ENCODE data around the gene PCDHA9.
"Not testable (repeated sequence)": the region's sequence is repeated elsewhere in the genome, so short reads cannot be mapped to it uniquely, and the experiment has no call there.

Gene PCDHA9

DNA sequence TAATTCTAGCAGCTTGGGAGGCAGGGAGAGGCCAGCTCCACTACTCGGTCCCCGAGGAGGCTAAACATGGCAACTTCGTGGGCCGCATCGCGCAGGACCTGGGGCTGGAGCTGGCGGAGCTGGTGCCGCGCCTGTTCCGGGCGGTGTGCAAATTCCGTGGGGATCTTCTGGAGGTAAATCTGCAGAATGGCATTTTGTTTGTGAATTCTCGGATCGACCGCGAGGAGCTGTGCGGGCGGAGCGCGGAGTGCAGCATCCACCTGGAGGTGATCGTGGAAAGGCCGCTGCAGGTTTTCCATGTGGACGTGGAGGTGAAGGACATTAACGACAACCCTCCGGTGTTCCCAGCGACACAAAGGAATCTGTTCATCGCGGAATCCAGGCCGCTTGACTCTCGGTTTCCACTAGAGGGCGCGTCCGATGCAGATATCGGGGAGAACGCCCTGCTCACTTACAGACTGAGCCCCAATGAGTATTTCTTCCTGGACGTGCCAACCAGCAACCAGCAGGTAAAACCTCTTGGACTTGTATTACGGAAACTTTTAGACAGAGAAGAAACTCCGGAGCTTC is 13.7 kb upstream of the PCDHA9 start:
- not testable (repeated sequence) for DNase-seq

DNA sequence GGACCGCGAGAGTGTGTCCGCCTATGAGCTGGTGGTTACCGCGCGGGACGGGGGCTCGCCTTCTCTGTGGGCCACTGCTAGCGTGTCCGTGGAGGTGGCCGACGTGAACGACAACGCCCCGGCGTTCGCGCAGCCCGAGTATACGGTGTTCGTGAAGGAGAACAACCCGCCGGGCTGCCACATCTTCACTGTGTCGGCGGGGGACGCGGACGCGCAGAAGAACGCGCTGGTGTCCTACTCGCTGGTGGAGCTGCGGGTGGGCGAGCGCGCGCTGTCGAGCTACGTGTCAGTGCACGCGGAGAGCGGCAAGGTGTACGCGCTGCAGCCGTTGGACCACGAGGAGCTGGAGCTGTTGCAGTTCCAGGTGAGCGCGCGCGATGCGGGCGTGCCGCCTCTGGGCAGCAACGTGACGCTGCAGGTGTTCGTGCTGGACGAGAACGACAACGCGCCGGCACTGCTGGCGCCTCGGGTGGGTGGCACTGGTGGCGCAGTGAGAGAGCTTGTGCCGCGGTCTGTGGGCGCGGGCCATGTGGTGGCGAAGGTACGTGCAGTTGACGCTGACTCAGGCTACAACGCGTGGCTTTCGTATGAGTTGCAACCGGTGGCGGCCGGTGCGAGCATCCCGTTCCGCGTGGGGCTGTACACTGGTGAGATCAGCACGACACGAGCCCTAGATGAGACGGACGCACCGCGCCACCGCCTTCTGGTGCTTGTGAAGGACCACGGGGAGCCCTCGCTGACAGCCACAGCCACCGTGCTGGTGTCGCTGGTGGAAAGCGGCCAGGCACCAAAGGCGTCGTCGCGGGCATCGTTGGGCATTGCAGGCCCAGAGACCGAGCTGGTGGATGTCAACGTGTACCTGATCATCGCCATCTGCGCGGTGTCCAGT is 12.3 kb upstream of the PCDHA9 start:
- DNase-seq: no peak

DNA sequence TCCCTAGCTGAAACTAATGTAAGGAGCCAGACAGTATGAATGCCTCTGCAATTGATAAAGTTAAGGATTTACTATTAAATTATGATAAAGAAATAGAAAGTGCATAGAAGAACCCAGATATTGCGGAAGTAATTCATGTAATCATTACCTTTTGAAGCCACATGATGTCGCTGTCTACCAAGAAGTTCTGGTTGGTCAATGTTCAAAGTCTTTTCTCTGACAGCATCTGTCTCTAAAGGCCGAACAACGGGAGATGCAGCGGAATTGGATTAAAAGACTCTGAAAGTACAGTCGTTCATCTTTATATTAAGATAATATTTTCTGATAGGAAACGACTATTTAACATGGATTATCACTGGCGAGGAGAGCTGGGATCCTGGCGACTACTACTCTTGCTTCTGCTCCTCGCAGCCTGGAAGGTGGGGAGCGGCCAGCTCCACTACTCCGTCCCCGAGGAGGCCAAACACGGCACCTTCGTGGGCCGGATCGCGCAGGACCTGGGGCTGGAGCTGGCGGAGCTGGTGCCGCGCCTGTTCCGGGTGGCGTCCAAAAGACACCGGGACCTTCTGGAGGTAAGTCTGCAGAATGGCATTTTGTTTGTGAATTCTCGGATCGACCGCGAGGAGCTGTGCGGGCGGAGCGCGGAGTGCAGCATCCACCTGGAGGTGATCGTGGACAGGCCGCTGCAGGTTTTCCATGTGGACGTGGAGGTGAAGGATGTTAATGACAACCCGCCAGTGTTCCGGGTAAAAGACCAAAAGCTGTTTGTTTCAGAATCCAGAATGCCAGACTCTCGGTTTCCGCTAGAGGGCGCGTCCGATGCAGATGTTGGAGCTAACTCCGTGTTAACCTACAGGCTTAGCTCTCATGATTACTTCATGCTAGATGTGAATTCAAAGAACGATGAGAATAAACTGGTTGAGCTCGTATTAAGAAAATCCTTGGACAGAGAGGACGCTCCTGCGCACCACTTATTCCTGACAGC is 6.9 kb upstream of the PCDHA9 start, which contains the start of gene PCDHA8:
TSS of gene PCDHA8 (plus strand) at position 210 of the 985 bp plus-strand sequence. CDS start at position 345, 135 bp downstream.
- no peak for DNase-seq

DNA sequence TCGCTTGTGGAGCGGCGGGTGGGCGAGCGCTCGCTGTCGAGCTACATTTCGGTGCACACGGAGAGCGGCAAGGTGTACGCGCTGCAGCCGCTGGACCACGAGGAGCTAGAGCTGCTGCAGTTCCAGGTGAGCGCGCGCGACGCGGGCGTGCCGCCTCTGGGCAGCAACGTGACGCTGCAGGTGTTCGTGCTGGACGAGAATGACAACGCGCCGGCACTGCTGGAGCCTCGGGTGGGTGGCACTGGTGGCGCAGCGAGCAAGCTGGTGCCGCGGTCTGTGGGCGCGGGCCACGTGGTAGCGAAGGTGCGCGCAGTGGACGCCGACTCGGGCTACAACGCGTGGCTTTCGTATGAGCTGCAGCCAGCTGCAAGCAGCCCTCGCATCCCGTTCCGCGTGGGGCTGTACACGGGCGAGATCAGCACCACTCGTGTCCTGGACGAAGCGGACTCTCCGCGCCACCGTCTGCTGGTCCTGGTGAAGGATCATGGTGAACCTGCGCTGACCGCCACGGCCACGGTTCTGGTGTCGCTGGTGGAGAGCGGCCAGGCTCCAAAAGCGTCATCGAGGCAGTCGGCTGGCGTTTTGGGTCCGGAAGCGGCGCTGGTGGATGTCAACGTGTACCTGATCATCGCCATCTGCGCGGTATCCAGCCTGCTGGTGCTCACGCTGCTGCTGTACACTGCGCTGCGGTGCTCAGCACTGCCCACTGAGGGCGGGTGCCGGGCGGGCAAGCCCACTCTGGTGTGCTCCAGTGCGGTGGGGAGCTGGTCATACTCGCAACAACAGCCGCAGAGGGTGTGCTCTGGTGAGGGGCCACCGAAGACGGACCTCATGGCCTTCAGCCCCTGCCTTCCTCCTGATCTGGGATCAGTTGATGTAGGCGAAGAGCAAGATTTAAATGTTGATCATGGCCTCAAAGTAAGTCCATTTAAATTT is 5.1 kb upstream of the PCDHA9 start:
- no peak for DNase-seq

DNA sequence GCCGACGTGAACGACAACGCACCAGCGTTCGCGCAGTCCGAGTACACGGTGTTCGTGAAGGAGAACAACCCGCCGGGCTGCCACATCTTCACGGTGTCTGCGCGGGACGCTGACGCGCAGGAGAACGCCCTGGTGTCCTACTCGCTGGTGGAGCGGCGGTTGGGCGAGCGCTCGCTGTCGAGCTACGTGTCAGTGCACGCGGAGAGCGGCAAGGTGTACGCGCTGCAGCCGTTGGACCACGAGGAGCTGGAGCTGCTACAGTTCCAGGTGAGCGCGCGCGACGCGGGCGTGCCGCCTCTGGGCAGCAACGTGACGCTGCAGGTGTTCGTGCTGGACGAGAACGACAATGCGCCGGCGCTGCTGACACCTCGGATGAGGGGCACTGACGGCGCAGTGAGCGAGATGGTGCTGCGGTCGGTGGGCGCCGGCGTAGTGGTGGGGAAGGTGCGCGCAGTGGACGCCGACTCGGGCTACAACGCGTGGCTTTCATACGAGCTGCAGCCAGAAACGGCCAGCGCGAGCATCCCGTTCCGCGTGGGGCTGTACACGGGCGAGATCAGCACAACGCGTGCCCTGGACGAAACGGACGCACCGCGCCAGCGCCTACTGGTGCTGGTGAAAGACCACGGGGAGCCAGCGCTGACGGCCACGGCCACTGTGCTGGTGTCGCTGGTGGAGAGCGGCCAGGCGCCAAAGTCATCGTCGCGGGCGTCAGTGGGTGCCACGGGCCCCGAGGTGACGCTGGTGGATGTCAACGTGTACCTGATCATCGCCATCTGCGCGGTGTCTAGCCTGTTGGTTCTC is 1.9 kb downstream of the PCDHA9 start:
- DNase-seq: not testable (repeated sequence)

DNA sequence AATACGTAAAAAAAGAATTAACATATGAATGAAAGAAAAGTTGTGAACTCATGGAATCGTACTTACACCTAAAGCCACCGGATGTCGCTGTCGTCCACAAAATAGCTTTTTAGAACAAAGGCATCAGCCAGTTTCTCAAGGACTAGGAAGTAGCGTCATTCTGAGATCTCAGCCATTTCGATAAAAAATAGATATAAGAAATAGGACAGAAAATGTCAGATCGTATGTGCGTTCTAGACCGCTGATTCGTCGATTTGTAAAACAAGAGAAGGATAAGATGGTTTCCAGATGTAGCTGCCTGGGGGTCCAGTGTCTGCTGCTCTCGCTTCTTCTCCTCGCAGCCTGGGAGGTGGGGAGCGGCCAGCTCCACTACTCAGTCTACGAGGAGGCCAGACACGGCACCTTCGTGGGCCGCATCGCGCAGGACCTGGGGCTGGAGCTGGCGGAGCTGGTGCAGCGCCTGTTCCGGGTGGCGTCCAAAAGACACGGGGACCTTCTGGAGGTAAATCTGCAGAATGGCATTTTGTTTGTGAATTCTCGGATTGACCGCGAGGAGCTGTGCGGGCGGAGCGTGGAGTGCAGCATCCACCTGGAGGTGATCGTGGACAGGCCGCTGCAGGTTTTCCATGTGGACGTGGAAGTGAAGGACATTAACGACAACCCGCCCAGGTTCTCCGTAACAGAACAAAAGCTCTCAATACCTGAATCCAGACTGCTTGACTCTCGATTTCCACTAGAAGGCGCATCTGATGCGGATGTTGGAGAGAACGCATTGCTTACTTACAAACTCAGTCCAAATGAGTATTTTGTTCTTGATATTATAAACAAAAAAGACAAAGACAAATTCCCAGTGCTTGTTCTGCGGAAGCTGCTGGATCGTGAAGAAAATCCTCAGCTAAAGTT is 7.8 kb downstream of the PCDHA9 start, which contains the start of gene PCDHA10:
TSS of gene PCDHA10 (plus strand) at position 126 of the 903 bp plus-strand sequence. CDS start at position 278, 152 bp downstream.
- DNase-seq: no peak

DNA sequence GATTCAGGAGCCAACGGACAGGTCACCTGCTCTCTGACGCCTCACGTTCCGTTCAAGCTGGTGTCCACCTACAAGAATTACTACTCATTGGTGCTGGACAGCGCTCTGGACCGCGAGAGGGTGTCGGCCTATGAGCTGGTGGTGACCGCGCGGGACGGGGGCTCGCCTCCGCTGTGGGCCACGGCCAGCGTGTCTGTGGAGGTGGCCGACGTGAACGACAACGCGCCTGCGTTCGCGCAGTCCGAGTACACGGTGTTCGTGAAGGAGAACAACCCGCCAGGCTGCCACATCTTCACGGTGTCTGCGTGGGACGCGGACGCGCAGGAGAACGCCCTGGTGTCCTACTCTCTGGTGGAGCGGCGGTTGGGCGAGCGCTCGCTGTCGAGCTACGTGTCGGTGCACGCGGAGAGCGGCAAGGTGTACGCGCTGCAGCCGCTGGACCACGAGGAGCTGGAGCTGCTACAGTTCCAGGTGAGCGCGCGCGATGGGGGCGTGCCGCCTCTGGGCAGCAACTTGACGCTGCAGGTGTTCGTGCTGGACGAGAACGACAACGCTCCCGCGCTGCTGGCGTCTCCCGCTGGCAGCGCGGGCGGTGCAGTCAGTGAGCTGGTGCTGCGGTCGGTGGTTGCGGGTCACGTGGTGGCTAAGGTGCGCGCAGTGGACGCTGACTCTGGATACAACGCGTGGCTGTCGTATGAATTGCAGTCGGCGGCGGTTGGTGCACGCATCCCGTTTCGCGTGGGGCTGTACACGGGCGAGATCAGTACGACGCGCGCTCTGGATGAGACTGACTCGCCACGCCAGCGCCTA is 9.2 kb downstream of the PCDHA9 start:
- DNase-seq: no peak

DNA sequence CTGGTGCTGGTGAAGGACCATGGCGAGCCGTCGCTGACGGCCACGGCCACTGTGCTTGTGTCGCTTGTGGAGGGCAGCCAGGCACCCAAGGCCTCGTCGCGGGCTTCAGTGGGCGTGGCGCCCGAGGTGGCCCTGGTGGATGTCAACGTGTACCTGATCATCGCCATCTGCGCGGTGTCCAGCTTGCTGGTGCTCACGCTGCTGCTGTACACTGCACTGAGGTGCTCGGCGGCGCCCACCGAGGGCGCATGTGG is 9.7 kb downstream of the PCDHA9 start:
- no peak for DNase-seq

DNA sequence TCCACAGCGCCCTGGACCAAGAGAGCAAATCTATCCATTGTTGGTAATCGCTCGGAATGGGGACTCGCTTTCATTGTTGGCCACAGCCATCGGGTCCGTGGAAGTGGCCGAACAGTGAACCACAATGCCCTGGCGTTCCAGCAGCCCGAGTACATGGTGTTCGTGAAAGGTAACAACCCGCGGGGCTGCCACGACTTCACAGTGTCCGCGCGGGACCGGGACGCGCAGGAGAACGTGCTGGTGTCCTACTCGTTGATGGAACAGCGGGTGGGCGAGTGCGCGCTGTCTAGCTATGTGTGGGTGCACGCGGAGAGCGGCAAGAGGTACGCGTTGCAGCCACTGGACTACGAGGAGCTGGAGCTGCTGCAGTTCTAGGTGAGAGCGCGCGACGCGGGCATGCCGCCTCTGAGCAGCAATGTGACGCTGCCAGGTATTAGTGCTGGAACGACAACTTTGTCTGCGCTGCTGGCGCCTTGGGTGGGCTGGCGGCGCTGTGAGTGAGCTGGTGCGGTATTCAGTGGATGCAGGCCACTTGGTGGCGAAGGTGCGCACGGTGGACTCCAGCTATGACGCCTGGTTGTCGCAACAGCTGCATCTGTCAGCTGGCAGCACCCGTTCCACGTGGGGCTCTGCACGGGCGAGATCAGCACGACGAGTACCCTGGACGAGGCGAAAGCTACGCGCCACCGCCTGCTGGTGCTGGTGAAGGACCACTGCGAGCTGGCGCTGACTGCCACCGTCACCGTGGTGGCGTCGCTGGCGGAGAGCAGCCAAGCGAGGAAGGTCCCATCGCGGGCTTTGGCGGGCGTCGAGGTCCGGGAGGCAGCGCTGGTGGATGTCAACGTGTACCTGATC is 14.5 kb downstream of the PCDHA9 start:
- no peak for DNase-seq

DNA sequence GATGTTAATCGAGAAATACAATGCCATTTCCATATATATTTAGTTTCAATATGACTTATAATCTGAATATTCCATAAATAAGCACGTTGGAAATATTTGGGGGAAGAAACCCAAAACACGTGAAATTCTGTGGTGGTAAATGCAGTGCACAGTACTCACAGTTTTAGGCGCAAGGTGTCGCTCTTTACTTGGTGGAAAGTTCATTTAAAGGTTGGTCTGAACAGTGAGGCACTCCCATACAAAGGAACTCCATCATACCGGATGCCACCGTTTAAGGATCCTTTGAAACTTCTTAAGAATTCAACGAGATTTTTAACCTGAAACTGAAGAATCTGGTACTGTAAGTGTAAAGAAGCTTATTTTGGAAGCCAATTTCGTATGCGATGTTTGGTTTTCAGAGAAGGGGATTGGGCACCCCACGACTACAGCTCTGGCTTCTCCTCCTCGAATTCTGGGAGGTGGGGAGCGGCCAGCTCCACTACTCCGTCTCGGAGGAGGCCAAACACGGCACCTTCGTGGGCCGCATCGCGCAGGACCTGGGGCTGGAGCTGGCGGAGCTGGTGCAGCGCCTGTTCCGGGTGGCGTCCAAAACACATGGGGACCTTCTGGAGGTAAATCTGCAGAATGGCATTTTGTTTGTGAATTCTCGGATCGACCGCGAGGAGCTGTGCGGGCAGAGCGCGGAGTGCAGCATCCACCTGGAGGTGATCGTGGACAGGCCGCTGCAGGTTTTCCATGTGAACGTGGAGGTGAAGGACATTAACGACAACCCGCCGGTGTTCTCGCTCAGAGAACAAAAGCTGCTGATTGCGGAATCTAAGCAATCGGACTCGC is 20.8 kb downstream of the PCDHA9 start, which contains the start of gene PCDHA11:
TSS of gene PCDHA11 (plus strand) at position 237 of the 834 bp plus-strand sequence. CDS start at position 384, 147 bp downstream.
- DNase-seq: no peak

DNA sequence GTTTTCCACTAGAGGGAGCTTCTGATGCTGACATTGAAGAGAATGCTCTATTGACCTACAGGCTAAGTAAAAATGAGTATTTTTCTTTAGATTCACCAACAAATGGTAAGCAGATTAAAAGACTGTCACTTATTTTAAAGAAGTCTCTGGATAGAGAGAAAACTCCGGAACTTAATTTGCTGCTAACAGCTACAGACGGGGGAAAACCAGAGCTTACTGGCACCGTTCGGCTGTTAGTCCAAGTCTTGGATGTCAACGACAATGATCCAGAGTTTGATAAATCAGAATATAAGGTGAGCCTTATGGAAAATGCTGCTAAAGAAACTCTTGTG is 21.3 kb downstream of the PCDHA9 start:
- no peak for DNase-seq

DNA sequence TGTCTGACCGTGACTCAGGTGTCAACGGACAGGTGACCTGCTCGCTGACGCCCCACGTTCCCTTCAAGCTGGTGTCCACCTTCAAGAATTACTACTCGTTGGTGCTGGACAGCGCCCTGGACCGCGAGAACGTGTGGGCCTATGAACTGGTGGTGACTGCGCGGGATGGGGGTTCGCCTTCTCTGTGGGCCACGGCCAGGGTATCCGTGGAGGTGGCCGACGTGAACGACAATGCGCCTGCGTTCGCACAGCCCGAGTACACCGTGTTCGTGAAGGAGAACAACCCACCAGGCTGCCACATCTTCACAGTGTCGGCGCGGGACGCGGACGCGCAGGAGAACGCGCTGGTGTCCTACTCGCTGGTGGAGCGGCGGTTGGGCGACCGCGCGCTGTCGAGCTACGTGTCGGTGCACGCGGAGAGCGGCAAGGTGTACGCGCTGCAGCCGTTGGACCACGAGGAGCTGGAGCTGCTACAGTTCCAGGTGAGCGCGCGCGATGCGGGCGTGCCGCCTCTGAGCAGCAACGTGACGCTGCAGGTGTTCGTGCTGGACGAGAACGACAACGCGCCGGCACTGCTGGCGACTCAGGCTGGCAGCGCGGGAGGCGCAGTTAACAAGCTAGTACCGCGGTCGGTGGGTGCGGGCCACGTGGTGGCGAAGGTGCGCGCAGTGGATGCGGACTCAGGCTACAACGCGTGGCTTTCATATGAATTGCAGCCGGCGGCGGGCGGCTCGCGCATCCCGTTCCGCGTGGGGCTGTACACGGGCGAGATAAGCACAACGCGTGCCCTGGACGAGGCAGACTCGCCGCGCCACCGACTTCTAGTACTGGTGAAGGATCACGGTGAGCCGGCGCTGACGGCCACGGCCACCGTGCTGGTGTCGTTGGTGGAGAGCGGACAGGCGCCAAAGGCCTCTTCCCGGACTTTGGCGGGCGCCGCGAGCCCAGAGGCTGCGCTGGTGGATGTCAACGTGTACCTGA is 22.3 kb downstream of the PCDHA9 start:
- DNase-seq: no peak

DNA sequence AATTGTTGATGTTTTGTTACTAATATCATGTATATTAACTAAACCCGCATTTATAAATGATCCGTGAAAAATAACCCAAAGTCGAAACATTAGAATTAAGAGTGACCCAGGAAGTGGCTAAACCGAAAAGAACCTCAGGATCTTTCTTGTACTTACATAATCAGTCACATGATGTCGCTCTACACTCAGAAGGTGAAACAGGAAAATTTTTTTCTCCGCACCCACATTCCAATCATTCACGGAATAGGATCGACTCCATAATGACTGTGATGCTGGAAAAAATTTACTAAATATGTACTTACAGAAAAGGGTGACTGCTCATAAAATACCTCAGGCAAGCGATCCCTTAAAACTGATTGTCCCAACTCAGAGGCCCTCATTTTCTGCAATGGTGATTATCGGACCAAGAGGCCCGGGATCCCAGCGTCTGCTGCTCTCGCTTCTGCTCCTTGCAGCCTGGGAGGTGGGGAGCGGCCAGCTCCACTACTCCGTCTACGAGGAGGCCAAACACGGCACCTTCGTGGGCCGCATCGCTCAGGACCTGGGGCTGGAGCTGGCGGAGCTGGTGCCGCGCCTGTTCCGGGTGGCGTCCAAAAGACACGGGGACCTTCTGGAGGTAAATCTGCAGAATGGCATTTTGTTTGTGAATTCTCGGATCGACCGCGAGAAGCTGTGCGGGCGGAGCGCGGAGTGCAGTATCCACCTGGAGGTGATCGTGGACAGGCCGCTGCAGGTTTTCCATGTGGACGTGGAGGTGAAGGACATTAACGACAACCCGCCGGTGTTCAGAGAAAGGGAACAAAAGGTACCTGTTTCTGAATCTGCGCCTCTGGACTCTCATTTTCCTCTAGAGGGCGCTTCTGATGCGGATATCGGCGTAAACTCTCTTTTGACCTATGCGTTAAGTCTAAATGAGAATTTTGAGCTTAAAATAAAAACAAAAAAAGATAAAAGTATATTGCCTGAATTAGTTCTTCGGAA is 27.2 kb downstream of the PCDHA9 start, which contains the start of gene PCDHA12:
TSS of gene PCDHA12 (plus strand) at position 224 of the 981 bp plus-strand sequence. CDS start at position 389, 165 bp downstream.
- DNase-seq: no peak

DNA sequence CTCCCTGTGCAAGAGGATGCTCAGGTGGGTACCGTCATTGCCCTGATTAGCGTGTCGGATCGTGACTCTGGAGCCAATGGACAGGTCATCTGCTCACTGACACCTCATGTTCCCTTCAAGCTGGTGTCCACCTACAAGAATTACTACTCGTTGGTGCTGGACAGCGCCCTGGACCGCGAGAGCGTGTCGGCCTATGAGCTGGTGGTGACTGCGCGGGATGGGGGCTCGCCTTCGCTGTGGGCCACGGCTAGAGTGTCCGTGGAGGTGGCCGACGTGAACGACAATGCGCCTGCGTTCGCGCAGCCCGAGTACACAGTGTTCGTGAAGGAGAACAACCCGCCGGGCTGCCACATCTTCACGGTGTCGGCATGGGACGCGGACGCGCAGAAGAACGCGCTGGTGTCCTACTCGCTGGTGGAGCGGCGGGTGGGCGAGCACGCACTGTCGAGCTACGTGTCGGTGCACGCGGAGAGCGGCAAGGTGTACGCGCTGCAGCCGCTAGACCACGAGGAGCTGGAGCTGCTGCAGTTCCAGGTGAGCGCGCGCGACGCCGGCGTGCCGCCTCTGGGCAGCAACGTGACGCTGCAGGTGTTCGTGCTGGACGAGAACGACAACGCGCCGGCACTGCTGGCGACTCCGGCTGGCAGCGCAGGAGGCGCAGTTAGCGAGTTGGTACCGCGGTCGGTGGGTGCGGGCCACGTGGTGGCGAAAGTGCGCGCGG is 28.5 kb downstream of the PCDHA9 start:
- not testable (repeated sequence) for DNase-seq

Measured in KG1 (cell line).